Fibroblast of lung (primary cell): ENCODE data around the gene SLC51B.

ENCODE experiments used
- CTCF ChIP-seq, 2 donors: IDR thresholded peaks in 1 of 2; conservative IDR thresholded peaks in 1 of 2; 1 replicate in 1 of 2; 2 replicates in 1 of 2; pipeline ENCODE4 v1.5.1; 2011 to 2012; ENCODE audit warnings: low read length in 2 of 2, control low read depth in 1 of 2, inconsistent platforms in 1 of 2, low read depth in 1 of 2, mild to moderate bottlenecking in 1 of 2
- EZH2 ChIP-seq: IDR thresholded peaks from 2 replicates; pipeline ENCODE4 v1.5.1; 2012; ENCODE audit warnings: low read length, control low read depth, mild to moderate bottlenecking; ENCODE audit errors: missing control alignments

GRCh38 chr15:65058394-65059368 lies 13.5 kb downstream of the SLC51B start:
- no peak for TF ChIP-seq CTCF (conservative IDR thresholded peaks at IDR 0.05 in 1 of 2, IDR thresholded peaks at IDR 0.05 in 1 of 2; ENCODE audit: low read depth in 1 of 2, low read length in 2 of 2)
- no peak for TF ChIP-seq EZH2
